ENCODE data around the gene CNTFR. TPM values are rescaled to one million over a fixed set of nuclear protein-coding genes. Genes with fewer than 3 reads are reported as not detected.

CNTFR gene
- total RNA-seq, 2 experiments from 2014 or later = not detected

- ChIA-PET POLR2A (no interaction called here), CTCF (interaction anchor here (0.8 to 3.1 kb wide), 6 partner anchors 10 to 233 kb away, joined by 3 to 10 read pairs (median 4); partner anchors contain the start of gene GALT)
- H3K9me3 Mint-ChIP-seq (ENCODE audit: low read depth) = no peaks in the 10 kb centered on the region
- no peaks in the 10 kb centered on the region for H3K36me3 Mint-ChIP-seq (ENCODE audit: low read depth)
- peaks cover 2% of the 10 kb centered on the region for H3K27me3 Mint-ChIP-seq
- H3K4me1 Mint-ChIP-seq = no peaks in the 10 kb centered on the region
- DNase-seq = no peak
- intact Hi-C loops (cut with DNase I, micrococcal nuclease) = loop anchor here in 1 of 2 experiments (5.0 kb wide), 1 partner anchor 100 kb away; no protein-coding TSS in a partner anchor
- H3K4me3 Mint-ChIP-seq = no peak overlapping the region
- no peak for ATAC-seq
- H3K27ac Mint-ChIP-seq = no peak overlapping the region
Measured at GRCh38 chr9:34601937-34602573, 12.5 kb upstream of the CNTFR start.

GRCh38 chr9:34600908-34601307 is 11.4 kb upstream of the CNTFR start:
- Mint-ChIP-seq H3K27ac (no peak overlapping the region), H3K4me3 (no peak overlapping the region), H3K36me3 (ENCODE audit: low read depth) (no peaks in the 10 kb centered on the region), H3K27me3 (peaks cover 9% of the 10 kb centered on the region), H3K9me3 (ENCODE audit: low read depth) (no peaks in the 10 kb centered on the region), H3K4me1 (no peaks in the 10 kb centered on the region)
- no peak for DNase-seq
- ChIA-PET CTCF (interaction anchor here (0.7 to 1.7 kb wide), 3 partner anchors 69 to 197 kb away, joined by 3 to 4 read pairs (median 4); no protein-coding TSS in a partner anchor), POLR2A (no interaction called here)
- intact Hi-C loops (cut with DNase I, micrococcal nuclease) = loop anchor here in 1 of 2 experiments (5.0 kb wide), 1 partner anchor 99 kb away; no protein-coding TSS in a partner anchor
- ATAC-seq = no peak

GRCh38 chr9:34599546-34599945 is 10.0 kb upstream of the CNTFR start:
- Mint-ChIP-seq H3K27ac (no peak overlapping the region), H3K27me3 (peaks cover 15% of the 10 kb centered on the region), H3K9me3 (ENCODE audit: low read depth) (no peaks in the 10 kb centered on the region), H3K36me3 (ENCODE audit: low read depth) (no peaks in the 10 kb centered on the region), H3K4me3 (no peak overlapping the region), H3K4me1 (no peaks in the 10 kb centered on the region)
- CTCF ChIA-PET = interaction anchor here (1.0 to 1.2 kb wide), 4 partner anchors 14 to 163 kb away, joined by 3 read pairs; no protein-coding TSS in a partner anchor
- DNase-seq = no peak
- POLR2A ChIA-PET = no interaction called here
- ATAC-seq = no peak
- intact Hi-C loops (cut with DNase I, micrococcal nuclease) = no loop called here

GRCh38 chr9:34594177-34594576 is 4.7 kb upstream of the CNTFR start:
- ChIA-PET POLR2A (no interaction called here), CTCF (no interaction called here)
- ATAC-seq = no peak
- intact Hi-C loops (cut with DNase I, micrococcal nuclease) = loop anchor here in 1 of 2 experiments (5.0 kb wide), 1 partner anchor 87 kb away; no protein-coding TSS in a partner anchor
- Mint-ChIP-seq H3K4me3 (no peak overlapping the region), H3K4me1 (peaks cover 20% of the 10 kb centered on the region), H3K36me3 (ENCODE audit: low read depth) (no peaks in the 10 kb centered on the region), H3K27ac (no peak overlapping the region), H3K27me3 (peaks cover 44% of the 10 kb centered on the region), H3K9me3 (ENCODE audit: low read depth) (no peaks in the 10 kb centered on the region)
- no peak for DNase-seq

- ChIA-PET CTCF (interaction anchor here (0.7 to 3.0 kb wide), 3 partner anchors 9 to 133 kb away, joined by 3 to 22 read pairs (median 4); no protein-coding TSS in a partner anchor), POLR2A (no interaction called here)
- ATAC-seq = no peak
- no peak for DNase-seq
- no peak overlapping the region for H3K4me3 Mint-ChIP-seq
- no peak overlapping the region for H3K27ac Mint-ChIP-seq
- no peaks in the 10 kb centered on the region for H3K36me3 Mint-ChIP-seq (ENCODE audit: low read depth)
- intact Hi-C loops (cut with DNase I, micrococcal nuclease) = loop anchor here in 1 of 2 experiments (2.0 to 5.0 kb wide), 2 partner anchors 14 to 86 kb away; no protein-coding TSS in a partner anchor
- peaks cover 27% of the 10 kb centered on the region for H3K4me1 Mint-ChIP-seq
- H3K9me3 Mint-ChIP-seq (ENCODE audit: low read depth) = no peaks in the 10 kb centered on the region
- H3K27me3 Mint-ChIP-seq = peaks cover 55% of the 10 kb centered on the region
Measured at GRCh38 chr9:34592895-34593601, 3.5 kb upstream of the CNTFR start.

GRCh38 chr9:34591917-34592866 is 2.7 kb upstream of the CNTFR start:
- Mint-ChIP-seq H3K9me3 (ENCODE audit: low read depth) (no peaks in the 10 kb centered on the region), H3K36me3 (ENCODE audit: low read depth) (no peaks in the 10 kb centered on the region), H3K4me1 (peaks cover 27% of the 10 kb centered on the region), H3K27ac (no peak overlapping the region), H3K4me3 (no peak overlapping the region), H3K27me3 (peaks cover 62% of the 10 kb centered on the region)
- POLR2A ChIA-PET = no interaction called here
- intact Hi-C loops (cut with DNase I, micrococcal nuclease) = loop anchor here (1.0 to 5.0 kb wide), 6 partner anchors 15 to 188 kb away; no protein-coding TSS in a partner anchor
- no peak for ATAC-seq
- DNase-seq = no peak
- CTCF ChIA-PET = interaction anchor here (0.7 to 3.0 kb wide), 31 partner anchors 9 to 337 kb away, joined by 3 to 22 read pairs (median 4); partner anchors contain the start of genes GALT and SIGMAR1

GRCh38 chr9:34591248-34591916 is 1.9 kb upstream of the CNTFR start:
- H3K9me3 Mint-ChIP-seq (ENCODE audit: low read depth) = no peaks in the 10 kb centered on the region
- POLR2A ChIA-PET = no interaction called here
- H3K36me3 Mint-ChIP-seq (ENCODE audit: low read depth) = no peaks in the 10 kb centered on the region
- ATAC-seq (peak; percentile 76), DNase-seq (peak; percentile 89)
- H3K27ac Mint-ChIP-seq = no peak overlapping the region
- intact Hi-C loops (cut with DNase I, micrococcal nuclease) = loop anchor here (1.0 to 5.0 kb wide), 5 partner anchors 29 to 187 kb away; no protein-coding TSS in a partner anchor
- peaks cover 27% of the 10 kb centered on the region for H3K4me1 Mint-ChIP-seq
- peak overlapping the region; percentile 57 for H3K4me3 Mint-ChIP-seq
- peaks cover 66% of the 10 kb centered on the region for H3K27me3 Mint-ChIP-seq
- CTCF ChIA-PET = interaction anchor here (0.6 to 3.0 kb wide), 35 partner anchors 8 to 1746 kb away, joined by 3 to 22 read pairs (median 4); partner anchors contain the start of genes GALT, RPP25L and SIGMAR1

- Mint-ChIP-seq H3K9me3 (ENCODE audit: low read depth) (no peaks in the 10 kb centered on the region), H3K4me1 (peaks cover 27% of the 10 kb centered on the region), H3K27ac (no peak overlapping the region), H3K36me3 (ENCODE audit: low read depth) (no peaks in the 10 kb centered on the region), H3K4me3 (peak overlapping the region; percentile 57), H3K27me3 (peaks cover 70% of the 10 kb centered on the region)
- peak; percentile 42 for DNase-seq
- peak; percentile 11 for ATAC-seq
- intact Hi-C loops (cut with DNase I, micrococcal nuclease) = loop anchor here (1.0 to 5.0 kb wide), 5 partner anchors 28 to 186 kb away; no protein-coding TSS in a partner anchor
- CTCF ChIA-PET = interaction anchor here (0.6 to 3.0 kb wide), 24 partner anchors 8 to 1746 kb away, joined by 3 to 22 read pairs (median 4); partner anchors contain the start of genes GALT, RPP25L and SIGMAR1
- POLR2A ChIA-PET = no interaction called here
Measured at GRCh38 chr9:34590381-34591247, 1.1 kb upstream of the CNTFR start.

GRCh38 chr9:34588671-34589635 is 571 bp downstream of the CNTFR start:
- Mint-ChIP-seq H3K9me3 (ENCODE audit: low read depth) (no peaks in the 10 kb centered on the region), H3K4me1 (peaks cover 27% of the 10 kb centered on the region), H3K27me3 (peaks cover 72% of the 10 kb centered on the region), H3K36me3 (ENCODE audit: low read depth) (no peaks in the 10 kb centered on the region), H3K4me3 (peak overlapping the region; percentile 39), H3K27ac (no peak overlapping the region)
- DNase-seq = no peak
- CTCF ChIA-PET = interaction anchor here (0.7 to 1.4 kb wide), 2 partner anchors 42 to 185 kb away, joined by 3 to 6 read pairs; no protein-coding TSS in a partner anchor
- intact Hi-C loops (cut with DNase I, micrococcal nuclease) = no loop called here
- ATAC-seq = no peak
- POLR2A ChIA-PET = no interaction called here

All from activated CD4-positive, alpha-beta T cell treated with anti-CD3 and anti-CD28 coated beads for 36 hours (primary cell).